OCI-LY7 (cell line): ENCODE results near the gene PPP1CA.

Source experiments
- EZH2phosphoT487 ChIP-seq: fragments of 200-600 bp; sonication (generic); IDR thresholded peaks from 2 replicates; pipeline ENCODE4 v1.6.1; 2018; ENCODE audit warnings: low read depth, borderline replicate concordance, mild to moderate bottlenecking, mixed run types, antibody characterized with exemption, low read length, moderate library complexity, mixed read lengths
- TF ChIP-seq, protein P1 (sequence below): fragments of 200-600 bp; sonication (generic); conservative IDR thresholded peaks from 2 replicates; pipeline ENCODE4 v1.5.1; 2014; ENCODE audit warnings: mild to moderate bottlenecking, antibody characterized with exemption, low read length, moderate library complexity, mixed read lengths

DNA sequence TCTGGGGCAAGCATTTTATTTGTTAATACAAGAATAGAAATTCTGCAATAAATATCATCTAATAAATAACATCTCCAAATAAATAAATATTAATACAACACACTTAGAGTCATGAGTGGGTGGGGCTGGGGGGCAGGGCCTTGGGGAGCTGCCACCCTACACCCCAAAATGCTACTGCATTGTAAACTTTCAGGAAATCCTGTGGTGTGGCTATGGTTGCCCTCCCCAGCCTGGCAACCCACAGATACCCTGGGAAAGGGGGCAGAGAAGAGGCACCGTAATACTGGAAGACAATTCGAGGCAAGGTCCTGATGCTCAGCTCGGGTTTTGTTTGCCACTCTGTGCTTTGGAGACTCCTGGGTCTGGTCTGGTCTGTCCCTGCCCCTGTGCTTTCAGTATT lies 37.5 kb downstream of the PPP1CA start:
- TF ChIP-seq, protein P1, sequence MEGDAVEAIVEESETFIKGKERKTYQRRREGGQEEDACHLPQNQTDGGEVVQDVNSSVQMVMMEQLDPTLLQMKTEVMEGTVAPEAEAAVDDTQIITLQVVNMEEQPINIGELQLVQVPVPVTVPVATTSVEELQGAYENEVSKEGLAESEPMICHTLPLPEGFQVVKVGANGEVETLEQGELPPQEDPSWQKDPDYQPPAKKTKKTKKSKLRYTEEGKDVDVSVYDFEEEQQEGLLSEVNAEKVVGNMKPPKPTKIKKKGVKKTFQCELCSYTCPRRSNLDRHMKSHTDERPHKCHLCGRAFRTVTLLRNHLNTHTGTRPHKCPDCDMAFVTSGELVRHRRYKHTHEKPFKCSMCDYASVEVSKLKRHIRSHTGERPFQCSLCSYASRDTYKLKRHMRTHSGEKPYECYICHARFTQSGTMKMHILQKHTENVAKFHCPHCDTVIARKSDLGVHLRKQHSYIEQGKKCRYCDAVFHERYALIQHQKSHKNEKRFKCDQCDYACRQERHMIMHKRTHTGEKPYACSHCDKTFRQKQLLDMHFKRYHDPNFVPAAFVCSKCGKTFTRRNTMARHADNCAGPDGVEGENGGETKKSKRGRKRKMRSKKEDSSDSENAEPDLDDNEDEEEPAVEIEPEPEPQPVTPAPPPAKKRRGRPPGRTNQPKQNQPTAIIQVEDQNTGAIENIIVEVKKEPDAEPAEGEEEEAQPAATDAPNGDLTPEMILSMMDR = no peak
- no peak for TF ChIP-seq EZH2phosphoT487
